GM18861 (cell line): ENCODE measurements around the gene TRMT61A.

ENCODE experiments used
- ATAC-seq: cut with Tn5 transposase; IDR thresholded peaks from one replicate; pipeline ENCODE4 v1.9.1; 2021; ENCODE audit not compliant: unreplicated experiment

The TRMT61A gene

GRCh38 chr14:103561381-103562178 lies 32.6 kb downstream of the TRMT61A start:
- ATAC-seq: no peak

- ATAC-seq: no peak
Observed at GRCh38 chr14:103562179-103562428, 33.1 kb downstream of the TRMT61A start.

GRCh38 chr14:103562429-103563225 lies 33.6 kb downstream of the TRMT61A start, which contains the start of the genes BAG5 and COA8:
Gene BAG5 (minus strand): TSS chr14:103562657. CDS start chr14:103561164, 1,493 bp downstream.
Gene COA8 (plus strand): TSS chr14:103562960. CDS start chr14:103563002, 42 bp downstream.
- ATAC-seq: peak; percentile 73

GRCh38 chr14:103563226-103563620 lies 34.2 kb downstream of the TRMT61A start:
- ATAC-seq: no peak

GRCh38 chr14:103563844-103564505 lies 35.0 kb downstream of the TRMT61A start:
- ATAC-seq: no peak

- no peak for ATAC-seq
Observed at GRCh38 chr14:103568952-103569351, 40.0 kb downstream of the TRMT61A start.

GRCh38 chr14:103569408-103569807 lies 40.4 kb downstream of the TRMT61A start:
- ATAC-seq: no peak

GRCh38 chr14:103574104-103574503 lies 45.1 kb downstream of the TRMT61A start:
- ATAC-seq: no peak

- ATAC-seq: no peak
Observed at GRCh38 chr14:103574707-103575285, 45.8 kb downstream of the TRMT61A start.

- ATAC-seq: no peak
Observed at GRCh38 chr14:103576371-103577024, 47.5 kb downstream of the TRMT61A start.

- ATAC-seq: no peak
Observed at GRCh38 chr14:103578401-103579075, 49.5 kb downstream of the TRMT61A start.

GRCh38 chr14:103581206-103581605 lies 52.2 kb downstream of the TRMT61A start:
- no peak for ATAC-seq

GRCh38 chr14:103581954-103582703 lies 53.1 kb downstream of the TRMT61A start:
- no peak for ATAC-seq

- ATAC-seq: no peak
Observed at GRCh38 chr14:103584326-103584915, 55.4 kb downstream of the TRMT61A start.
